GM23338 (cell line): ENCODE results near the gene HEMK1. TPM values are rescaled to one million over a fixed set of nuclear protein-coding genes. Genes with fewer than 3 reads are reported as not detected.

Experiments used
- ATAC-seq: fragments of 200-7000 bp; cut with Tn5 transposase; 3 replicates; pipeline ENCODE4 v1.9.1; 2020
- DNase-seq: peaks from one replicate; pipeline ENCODE4 v3.0.0-alpha.2; 2015; ENCODE audit warnings: low spot score
- H2AFZ ChIP-seq: fragments of 200-600 bp; sonication (generic); 2 replicates; pipeline ENCODE4 v1.8.0; 2016; ENCODE audit warnings: antibody characterized with exemption, mild to moderate bottlenecking, moderate library complexity
- H3F3A ChIP-seq: fragments of 200-600 bp; sonication (generic); replicated peaks from 2 replicates; pipeline ENCODE4 v1.8.0; 2017; ENCODE audit warnings: antibody characterized with exemption, mixed run types, low read depth
- H3K27ac ChIP-seq: fragments of 200-600 bp; sonication (generic); 2 replicates; pipeline ENCODE4 v1.6.1; 2016; ENCODE audit warnings: low read depth
- H3K27me3 ChIP-seq: fragments of 200-600 bp; sonication (generic); 2 replicates; pipeline ENCODE4 v1.8.0; 2016; ENCODE audit warnings: mild to moderate bottlenecking, mixed run types, moderate library complexity; ENCODE audit not compliant: insufficient read depth
- H3K36me3 ChIP-seq: fragments of 200-600 bp; sonication (generic); 2 replicates; pipeline ENCODE4 v1.8.0; 2016; ENCODE audit warnings: mild to moderate bottlenecking; ENCODE audit not compliant: insufficient read depth
- H3K4me1 ChIP-seq: fragments of 200-600 bp; sonication (generic); 2 replicates; pipeline ENCODE4 v1.8.0; 2016; ENCODE audit warnings: mild to moderate bottlenecking, moderate library complexity; ENCODE audit not compliant: insufficient read depth
- H3K4me2 ChIP-seq: fragments of 200-600 bp; sonication (generic); 2 replicates; pipeline ENCODE4 v1.7.1; 2017; ENCODE audit warnings: mixed run types
- H3K4me3 ChIP-seq: fragments of 200-600 bp; sonication (generic); 2 replicates; pipeline ENCODE4 v1.6.1; 2016; ENCODE audit warnings: mixed run types
- H3K79me2 ChIP-seq: fragments of 200-600 bp; sonication (generic); replicated peaks from 2 replicates; pipeline ENCODE4 v1.8.0; 2017; ENCODE audit warnings: mild to moderate bottlenecking; ENCODE audit not compliant: insufficient read depth
- H3K9me2 ChIP-seq: fragments of 200-600 bp; sonication (generic); 2 replicates; pipeline ENCODE4 v1.8.0; 2017; ENCODE audit not compliant: insufficient read depth
- H4K20me1 ChIP-seq: fragments of 200-600 bp; sonication (generic); replicated peaks from 2 replicates; pipeline ENCODE4 v1.8.0; 2017; ENCODE audit warnings: mild to moderate bottlenecking; ENCODE audit not compliant: insufficient read depth
- H3K27ac Mint-ChIP-seq: 2 replicates; pipeline ENCODE4 v1.8.0; 2020; ENCODE audit warnings: inconsistent platforms, mild to moderate bottlenecking, moderate library complexity, mixed read lengths
- H3K27me3 Mint-ChIP-seq: 3 replicates; pipeline ENCODE4 v1.8.0; 2022; ENCODE audit warnings: low read depth, mild to moderate bottlenecking, moderate library complexity, mixed read lengths, inconsistent platforms; ENCODE audit not compliant: insufficient read depth, poor library complexity
- H3K36me3 Mint-ChIP-seq: 3 replicates; pipeline ENCODE4 v1.8.0; 2021; ENCODE audit warnings: low read depth, mild to moderate bottlenecking, inconsistent platforms, moderate library complexity, mixed read lengths
- H3K4me1 Mint-ChIP-seq: 3 replicates; pipeline ENCODE4 v1.8.0; 2020; ENCODE audit warnings: mild to moderate bottlenecking, inconsistent platforms, mixed read lengths
- H3K4me3 Mint-ChIP-seq: 3 replicates; pipeline ENCODE4 v1.8.0; 2021; ENCODE audit warnings: moderate library complexity, mild to moderate bottlenecking, inconsistent platforms, mixed read lengths
- H3K9me3 Mint-ChIP-seq: 3 replicates; pipeline ENCODE4 v1.8.0; 2020; ENCODE audit warnings: moderate library complexity, mild to moderate bottlenecking, inconsistent platforms, mixed read lengths
- ETS1 ChIP-seq: IDR thresholded peaks from 2 replicates; pipeline ENCODE4 v1.6.1; 2016; ENCODE audit warnings: antibody characterized with exemption
- POLR2AphosphoS5 ChIP-seq: IDR thresholded peaks from 2 replicates; pipeline ENCODE4 v1.6.1; 2016; ENCODE audit warnings: antibody characterized with exemption, low read depth
- STAT1 ChIP-seq: IDR thresholded peaks from one replicate; pipeline ENCODE4 v1.6.1; 2016; ENCODE audit warnings: antibody characterized with exemption; ENCODE audit not compliant: unreplicated experiment
- ZNF331 ChIP-seq: fragments of 250-450 bp; sonication (Bioruptor Pico); IDR thresholded peaks from 2 replicates; pipeline ENCODE4 v1.5.0; 2020; ENCODE audit warnings: low read depth, mild to moderate bottlenecking, moderate library complexity
- ZNF462 ChIP-seq: fragments of 250-450 bp; sonication (Bioruptor Pico); IDR thresholded peaks from 2 replicates; pipeline ENCODE4 v1.5.0; 2020; ENCODE audit warnings: mild to moderate bottlenecking, moderate library complexity
- polyA plus RNA-seq: library from polyadenylated mRNA; unstranded; fragments of >200 nt; fragmentation: Nextera tagmentation; extraction: Ambion mirVana; gene quantifications from 2 replicates; pipeline ENCODE4 v1.2.1, GENCODE V29; 2016
- total RNA-seq: library from RNA; depleted of rRNA; stranded (reverse); fragments of >200 nt; shearing (Covaris generic); gene quantifications from 2 replicates; pipeline ENCODE4 v1.2.3, GENCODE V29; 2014

The HEMK1 gene
- total and polyA plus RNA-seq, 2 experiments from 2014 or later = 5.6 to 10.1 TPM

- H3K27ac Mint-ChIP-seq = no peak overlapping the region
- H3K27me3 ChIP-seq = no peaks in the 10 kb centered on the region
- H3K9me3 Mint-ChIP-seq = no peaks in the 10 kb centered on the region
- no peaks in the 10 kb centered on the region for H3K9me2 ChIP-seq
- no peaks in the 10 kb centered on the region; the same call in 1 of the 2 replicates for H3K4me1 ChIP-seq
- no peaks in the 10 kb centered on the region for H3K36me3 ChIP-seq
- peaks cover 15% of the 10 kb centered on the region for H3K27me3 Mint-ChIP-seq
- H3K36me3 Mint-ChIP-seq = no peaks in the 10 kb centered on the region
- peaks cover 2% of the 10 kb centered on the region; the same call in 1 of the 3 replicates for H3K4me1 Mint-ChIP-seq
- no peak overlapping the region for H3K27ac ChIP-seq
- ATAC-seq (no peak), DNase-seq (no peak)
- H2AFZ ChIP-seq = no peak overlapping the region
- no peak for TF ChIP-seq ZNF462 (CRISPR knock-in tag)
- no peak overlapping the region for H3K4me3 Mint-ChIP-seq
- H3K4me2 ChIP-seq = no peak overlapping the region
- H3F3A ChIP-seq = no peaks in the 10 kb centered on the region
- H3K4me3 ChIP-seq = no peak overlapping the region
- no peaks in the 10 kb centered on the region for H3K79me2 ChIP-seq
- no peaks in the 10 kb centered on the region for H4K20me1 ChIP-seq
These were observed 14.8 kb upstream of the HEMK1 start for GRCh38 chr3:50554553-50554952.

DNA sequence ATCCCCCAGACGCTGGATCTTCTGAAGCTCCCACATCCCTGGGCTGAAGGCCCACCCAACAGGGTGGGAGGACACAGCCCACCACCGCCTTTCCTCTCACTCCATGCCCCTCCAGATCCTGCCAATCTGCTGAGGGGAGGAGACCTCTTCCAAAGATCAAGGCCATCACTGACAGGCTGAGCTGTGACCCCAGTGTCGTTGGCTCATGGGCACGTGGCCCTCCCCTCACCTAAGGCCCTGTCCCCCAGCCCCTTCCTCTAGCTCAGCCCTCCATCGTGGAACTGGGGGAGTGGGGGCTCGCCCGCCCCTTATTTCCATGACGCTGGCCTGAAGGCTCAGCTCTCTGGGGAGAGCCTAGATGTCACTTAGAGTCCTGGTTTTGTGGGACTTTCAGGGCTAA, 12.2 kb upstream of the HEMK1 start:
- Mint-ChIP-seq H3K4me1 (peaks cover 4% of the 10 kb centered on the region; the same call in 1 of the 3 replicates), H3K27ac (no peak overlapping the region), H3K9me3 (no peaks in the 10 kb centered on the region; the same call in 2 of the 3 replicates), H3K4me3 (no peak overlapping the region), H3K27me3 (peaks cover 12% of the 10 kb centered on the region), H3K36me3 (no peaks in the 10 kb centered on the region)
- no peaks in the 10 kb centered on the region for H4K20me1 ChIP-seq
- H3K4me3 ChIP-seq = no peak overlapping the region
- H2AFZ ChIP-seq = no peak overlapping the region
- H3K27me3 ChIP-seq = no peaks in the 10 kb centered on the region
- DNase-seq (no peak), ATAC-seq (no peak)
- no peaks in the 10 kb centered on the region for H3K79me2 ChIP-seq
- H3K9me2 ChIP-seq = no peaks in the 10 kb centered on the region
- no peaks in the 10 kb centered on the region for H3F3A ChIP-seq
- H3K4me1 ChIP-seq = no peaks in the 10 kb centered on the region
- H3K36me3 ChIP-seq = no peaks in the 10 kb centered on the region
- H3K27ac ChIP-seq = no peak overlapping the region
- no peak overlapping the region for H3K4me2 ChIP-seq
- TF ChIP-seq STAT1 (no peak), ETS1 (no peak), POLR2AphosphoS5 (no peak), ZNF331 (CRISPR knock-in tag) (no peak), ZNF462 (CRISPR knock-in tag) (no peak)
